Immature natural killer cell (primary cell): Measurements from ENCODE around the gene KLHL3. TPM values are rescaled to one million over a fixed set of nuclear protein-coding genes. Genes with fewer than 3 reads are reported as not detected.

Source experiments
- DNase-seq, 3 donors: peaks; one replicate each; pipeline ENCODE4 v3.0.0; 2022; ENCODE audit warnings: mixed read lengths in 1 of 3
- H3K27ac Mint-ChIP-seq, 6 donors: one replicate each; pipeline ENCODE4 v1.8.0; 2020; ENCODE audit warnings: mixed read lengths in 6 of 6, mild to moderate bottlenecking in 5 of 6, inconsistent platforms in 4 of 6, moderate library complexity in 3 of 6
- H3K27me3 Mint-ChIP-seq, 3 donors: one replicate each; pipeline ENCODE4 v1.8.0; 2020 to 2021; ENCODE audit warnings: low read depth in 3 of 3, mild to moderate bottlenecking in 3 of 3, mixed read lengths in 3 of 3, moderate library complexity in 3 of 3, inconsistent platforms in 1 of 3
- H3K36me3 Mint-ChIP-seq, 3 donors: one replicate each; pipeline ENCODE4 v1.8.0; 2020; ENCODE audit warnings: mixed read lengths in 3 of 3, inconsistent platforms in 2 of 3, mild to moderate bottlenecking in 2 of 3
- H3K4me1 Mint-ChIP-seq, 2 donors: one replicate each; pipeline ENCODE4 v1.8.0; 2020; ENCODE audit warnings: inconsistent platforms in 2 of 2, mild to moderate bottlenecking in 2 of 2, mixed read lengths in 2 of 2, moderate library complexity in 1 of 2
- H3K4me3 Mint-ChIP-seq, 5 donors: one replicate each; pipeline ENCODE4 v1.8.0; 2020; ENCODE audit warnings: mild to moderate bottlenecking in 5 of 5, mixed read lengths in 5 of 5, inconsistent platforms in 3 of 5, moderate library complexity in 3 of 5
- H3K9me3 Mint-ChIP-seq, 6 donors: one replicate each; pipeline ENCODE4 v1.8.0; 2020; ENCODE audit warnings: mild to moderate bottlenecking in 6 of 6, mixed read lengths in 6 of 6, inconsistent platforms in 4 of 6, moderate library complexity in 3 of 6
- polyA plus RNA-seq, 3 donors: library from polyadenylated mRNA; unstranded; fragments of 300-500 nt; fragmentation: Illumina TruSeq; gene quantifications; one replicate each; pipeline ENCODE4 v1.2.3, GENCODE V29; 2021

The KLHL3 gene
- polyA plus RNA-seq, 3 donors from 2014 or later, result 1.2 to 3.4 TPM; not detected in 1

DNA sequence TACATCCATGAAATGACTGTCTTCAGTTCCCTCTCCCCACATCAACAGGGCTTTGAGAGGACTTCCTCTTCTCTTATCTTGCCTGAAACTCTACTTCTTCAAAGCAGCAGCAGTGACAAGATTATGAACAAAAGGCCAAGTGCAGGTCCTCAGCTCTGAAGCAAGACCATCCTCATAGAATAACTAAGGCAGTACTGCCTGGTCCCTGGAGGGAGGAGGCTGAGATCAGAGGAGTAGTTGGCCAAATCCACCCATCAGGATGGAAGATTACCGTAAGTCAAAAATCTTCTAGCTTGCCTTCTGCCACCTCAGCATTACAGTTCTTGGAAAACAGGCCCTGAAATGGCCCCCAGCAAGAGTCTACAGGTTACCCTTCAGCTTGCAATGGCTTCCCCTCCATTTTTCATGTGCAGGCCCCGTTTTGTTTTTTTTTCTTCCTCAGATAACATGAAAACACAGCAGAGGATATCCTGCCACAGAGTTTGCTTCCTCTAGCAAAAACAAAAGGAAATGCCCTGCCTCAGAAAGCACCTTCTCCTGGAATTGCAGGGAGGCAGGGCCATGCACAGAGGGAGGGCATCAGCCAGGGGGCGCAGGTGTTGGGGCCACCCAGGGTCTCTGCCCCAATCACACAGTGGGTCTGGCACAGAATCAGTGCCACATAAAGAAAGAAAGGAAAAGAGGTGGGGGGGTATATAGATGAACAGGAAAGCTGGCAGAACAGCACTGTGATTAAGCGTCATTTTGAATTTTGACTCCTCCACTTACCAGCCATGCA is 40.0 kb downstream of the KLHL3 start:
- peaks cover 9 to 11% of the 10 kb centered on the region in 2 donors for H3K4me1 Mint-ChIP-seq
- H3K27ac Mint-ChIP-seq, result peak overlapping the region in 2 of 6 donors; percentile 30 to 79
- H3K27me3 Mint-ChIP-seq, result peaks cover 0 to 3% (median 0%) of the 10 kb centered on the region in 3 donors
- H3K4me3 Mint-ChIP-seq, result no peak overlapping the region
- H3K36me3 Mint-ChIP-seq, result peaks cover 8 to 25% (median 22%) of the 10 kb centered on the region in 3 donors
- no peaks in the 10 kb centered on the region for H3K9me3 Mint-ChIP-seq
- no peak for DNase-seq

DNA sequence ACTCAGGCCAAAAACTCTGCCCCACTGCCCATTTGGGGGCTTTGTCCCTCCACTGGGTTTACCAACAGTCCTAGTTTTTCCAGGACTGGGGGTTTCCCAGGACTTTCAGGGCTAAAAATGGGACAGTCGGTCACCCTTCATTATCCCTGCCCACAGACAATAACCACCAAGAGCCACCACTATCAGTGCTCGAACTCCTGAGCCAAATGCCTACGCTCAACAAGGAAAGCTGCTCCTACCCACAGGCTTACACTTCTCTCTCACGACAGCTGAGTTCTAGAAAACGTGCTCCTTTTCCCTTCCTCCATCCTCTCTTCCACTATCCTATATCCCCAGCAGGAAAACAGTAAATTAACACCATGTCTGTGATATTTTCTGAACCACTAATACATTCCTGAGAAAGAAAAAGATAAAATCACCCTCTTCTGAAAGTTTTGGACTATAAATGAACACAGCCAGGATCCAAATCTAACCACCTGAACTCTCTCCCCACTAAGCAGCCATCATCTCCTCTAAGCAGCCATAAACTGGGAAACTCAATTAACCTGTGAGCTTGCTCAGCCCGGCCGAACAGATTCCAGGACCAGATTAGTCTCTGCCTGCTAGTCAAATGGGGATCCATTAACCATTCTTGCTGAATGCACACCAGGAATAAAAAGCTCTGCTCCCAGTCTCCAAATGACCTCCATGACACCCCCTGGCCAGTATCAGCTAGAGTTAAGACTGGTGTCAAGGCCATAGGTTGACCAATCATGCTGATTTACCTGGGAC is 41.8 kb downstream of the KLHL3 start:
- H3K27me3 Mint-ChIP-seq, result peaks cover 0 to 3% (median 0%) of the 10 kb centered on the region in 3 donors
- H3K36me3 Mint-ChIP-seq, result peaks cover 14 to 34% (median 31%) of the 10 kb centered on the region in 3 donors
- no peak for DNase-seq
- peaks cover 9 to 11% of the 10 kb centered on the region in 2 donors for H3K4me1 Mint-ChIP-seq
- no peak overlapping the region for H3K4me3 Mint-ChIP-seq
- H3K27ac Mint-ChIP-seq, result no peak overlapping the region
- H3K9me3 Mint-ChIP-seq, result no peaks in the 10 kb centered on the region

DNA sequence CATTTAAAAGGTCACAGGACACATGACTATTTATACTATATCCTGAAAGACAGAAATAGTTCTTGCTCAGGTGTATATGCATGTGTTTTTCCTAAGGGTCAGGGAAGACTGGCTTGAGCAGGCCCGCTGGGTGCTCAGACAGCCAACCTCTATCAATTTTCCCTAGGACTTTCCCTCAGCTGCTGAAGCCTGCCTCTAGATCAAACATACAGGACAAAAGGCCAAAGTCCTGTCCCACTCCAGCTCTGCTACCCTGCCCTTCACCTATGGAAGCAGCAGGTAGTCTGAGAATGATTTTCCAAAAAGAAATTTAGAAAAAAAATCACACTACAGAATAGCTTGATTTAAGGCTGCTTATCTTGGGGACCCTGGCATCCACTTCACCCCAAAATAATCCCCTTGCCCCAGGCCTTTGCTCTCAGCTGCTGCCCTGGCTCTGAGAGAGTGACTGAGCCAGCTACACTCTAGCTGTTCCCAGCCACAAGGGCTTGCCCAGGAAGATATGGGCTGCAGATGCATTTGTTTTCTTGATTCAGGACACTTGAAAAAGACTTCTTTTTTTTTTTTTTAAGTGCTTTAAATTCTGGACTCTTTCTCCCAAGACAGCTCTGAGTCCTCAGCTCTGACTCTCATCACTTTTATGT is 42.5 kb downstream of the KLHL3 start:
- Mint-ChIP-seq H3K4me1 (peaks cover 9 to 11% of the 10 kb centered on the region in 2 donors), H3K27ac (no peak overlapping the region), H3K4me3 (no peak overlapping the region)

DNA sequence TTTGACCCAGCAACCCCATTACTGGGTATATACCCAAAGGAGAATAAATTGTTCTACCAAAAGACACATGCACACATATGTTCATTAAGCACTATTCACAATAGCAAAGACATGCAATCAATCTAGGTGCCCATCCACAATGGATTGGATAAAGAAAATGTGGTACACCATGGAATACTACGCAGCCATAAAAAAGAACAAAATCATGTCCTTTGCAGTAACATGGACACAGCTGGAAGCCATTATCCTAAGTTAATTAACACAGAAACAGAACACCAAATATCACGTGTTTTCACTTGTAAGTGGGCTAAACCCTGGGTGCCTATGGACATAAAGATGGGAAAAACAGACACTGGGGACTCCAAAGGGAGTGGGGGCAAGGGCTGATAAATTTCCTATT is 46.6 kb downstream of the KLHL3 start:
- peaks cover 0 to 2% (median 0%) of the 10 kb centered on the region in 3 donors for H3K27me3 Mint-ChIP-seq
- H3K9me3 Mint-ChIP-seq, result no peaks in the 10 kb centered on the region
- no peaks in the 10 kb centered on the region for H3K4me1 Mint-ChIP-seq

More for the DNA sequence above, 42.5 kb downstream of the KLHL3 start:
- Mint-ChIP-seq H3K36me3 (peaks cover 21 to 38% (median 33%) of the 10 kb centered on the region in 3 donors), H3K9me3 (no peaks in the 10 kb centered on the region), H3K27me3 (peaks cover 0 to 3% (median 0%) of the 10 kb centered on the region in 3 donors)
- DNase-seq, result no peak

DNA sequence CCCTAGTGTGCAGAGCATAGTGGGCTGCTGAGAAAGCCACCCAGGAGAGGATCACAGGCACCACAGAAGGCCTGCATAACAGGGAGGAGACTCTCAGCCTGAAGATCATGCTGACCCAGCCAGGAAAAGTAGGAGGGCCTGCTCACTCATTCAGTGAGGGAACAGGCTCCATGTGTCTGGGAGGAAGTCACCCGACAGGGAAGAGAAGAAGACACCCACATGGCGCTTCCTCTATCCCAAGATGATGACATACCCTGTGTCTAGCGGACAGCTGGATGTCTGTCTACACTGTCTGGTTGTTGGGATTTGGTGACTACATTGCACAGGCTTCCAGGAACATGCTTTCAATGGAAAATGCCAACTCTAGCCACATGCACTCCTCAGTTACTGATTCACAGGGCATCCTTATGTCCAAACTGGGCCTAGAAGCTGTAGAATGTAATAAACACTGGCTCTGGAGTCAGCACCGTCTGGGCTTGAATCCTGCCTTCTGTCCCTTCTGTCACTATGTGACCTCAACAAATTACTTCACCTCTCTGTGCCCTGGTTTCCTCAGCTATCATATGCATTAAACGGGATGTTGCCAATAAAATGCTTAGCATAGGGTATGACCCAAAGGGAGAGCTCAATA is 47.6 kb downstream of the KLHL3 start:
- DNase-seq, result no peak
- Mint-ChIP-seq H3K27ac (no peak overlapping the region), H3K9me3 (no peaks in the 10 kb centered on the region), H3K27me3 (peaks cover 0 to 2% (median 0%) of the 10 kb centered on the region in 3 donors), H3K36me3 (peaks cover 17 to 41% (median 28%) of the 10 kb centered on the region in 3 donors), H3K4me3 (no peak overlapping the region), H3K4me1 (no peaks in the 10 kb centered on the region)

More for the DNA sequence above, 46.6 kb downstream of the KLHL3 start:
- no peak overlapping the region for H3K4me3 Mint-ChIP-seq
- DNase-seq, result no peak
- peaks cover 17 to 33% (median 28%) of the 10 kb centered on the region in 3 donors for H3K36me3 Mint-ChIP-seq
- no peak overlapping the region for H3K27ac Mint-ChIP-seq

DNA sequence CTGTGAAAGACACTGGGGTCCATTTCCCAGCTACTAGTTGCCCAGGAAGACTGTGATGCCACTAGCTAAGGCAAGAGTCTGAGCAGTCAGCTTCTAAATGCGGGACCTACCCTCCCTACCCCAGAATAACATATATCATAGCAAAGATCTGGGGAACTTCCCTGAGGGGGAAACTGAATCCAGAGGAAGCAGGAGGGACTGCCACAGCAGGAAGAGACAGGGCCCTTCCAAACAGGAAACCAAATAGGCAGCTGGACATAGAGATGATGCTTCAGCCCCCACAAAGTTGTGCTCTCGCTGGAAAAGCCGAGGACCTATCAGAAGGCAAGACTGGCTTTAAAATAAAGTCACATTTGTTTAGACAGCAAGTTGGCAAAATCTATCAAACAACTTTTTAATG is 51.1 kb downstream of the KLHL3 start:
- DNase-seq, result no peak
- Mint-ChIP-seq H3K27me3 (no peaks in the 10 kb centered on the region), H3K9me3 (no peaks in the 10 kb centered on the region), H3K36me3 (peaks cover 11 to 24% (median 13%) of the 10 kb centered on the region in 3 donors), H3K4me3 (no peak overlapping the region), H3K4me1 (no peaks in the 10 kb centered on the region), H3K27ac (no peak overlapping the region)

GRCh38 chr5:137681191-137681590 is 54.7 kb downstream of the KLHL3 start:
- peaks cover 0 to 21% (median 14%) of the 10 kb centered on the region in 3 donors for H3K36me3 Mint-ChIP-seq
- DNase-seq, result no peak

DNA sequence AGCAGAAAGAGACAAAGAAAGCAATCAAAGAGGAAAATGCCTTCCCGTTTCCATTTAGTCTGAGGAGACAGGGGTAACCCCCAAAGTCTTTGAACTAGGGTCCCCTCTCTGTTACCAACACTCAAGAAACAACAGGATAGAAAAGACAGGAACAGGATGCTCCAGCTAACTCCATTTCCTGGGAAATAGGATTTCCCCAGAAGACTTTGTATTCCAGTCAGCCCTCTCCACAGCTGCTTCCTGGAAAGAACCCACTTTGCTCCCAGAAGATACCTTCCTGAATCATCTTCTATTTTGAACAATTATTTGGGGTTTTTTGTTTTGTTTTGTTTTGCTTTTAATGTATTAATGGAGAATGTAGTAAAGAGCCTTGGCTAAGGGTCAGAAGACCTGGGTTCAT is 56.0 kb downstream of the KLHL3 start:
- Mint-ChIP-seq H3K4me1 (no peaks in the 10 kb centered on the region), H3K27ac (no peak overlapping the region), H3K4me3 (no peak overlapping the region), H3K36me3 (peaks cover 0 to 28% (median 21%) of the 10 kb centered on the region in 3 donors), H3K9me3 (no peaks in the 10 kb centered on the region), H3K27me3 (no peaks in the 10 kb centered on the region)
- DNase-seq, result no peak

More at GRCh38 chr5:137681191-137681590, 54.7 kb downstream of the KLHL3 start:
- Mint-ChIP-seq H3K27ac (no peak overlapping the region), H3K4me3 (no peak overlapping the region), H3K4me1 (no peaks in the 10 kb centered on the region), H3K27me3 (no peaks in the 10 kb centered on the region), H3K9me3 (no peaks in the 10 kb centered on the region)

DNA sequence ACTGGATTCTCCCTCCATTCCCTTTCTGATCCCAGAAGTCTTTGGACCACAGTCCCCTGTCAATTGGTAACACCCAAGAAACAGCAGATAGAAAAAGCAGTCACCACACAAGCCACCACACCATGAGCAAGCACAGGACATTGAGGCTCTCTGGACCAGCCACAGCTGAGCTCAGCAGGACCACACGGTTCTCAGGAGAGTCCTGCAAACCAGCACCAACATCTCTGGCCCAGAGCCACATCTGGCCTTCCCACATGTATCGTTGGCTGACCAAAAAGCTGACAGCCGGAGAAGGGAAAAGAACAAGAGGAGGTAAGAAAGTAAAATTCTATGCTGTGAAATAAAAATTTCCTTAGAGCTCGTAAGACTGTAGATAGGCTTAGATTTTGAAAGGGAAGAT is 56.7 kb downstream of the KLHL3 start:
- Mint-ChIP-seq H3K36me3 (peaks cover 0 to 26% (median 21%) of the 10 kb centered on the region in 3 donors), H3K4me1 (no peaks in the 10 kb centered on the region), H3K27ac (no peak overlapping the region), H3K27me3 (no peaks in the 10 kb centered on the region), H3K9me3 (no peaks in the 10 kb centered on the region), H3K4me3 (no peak overlapping the region)
- DNase-seq, result no peak

DNA sequence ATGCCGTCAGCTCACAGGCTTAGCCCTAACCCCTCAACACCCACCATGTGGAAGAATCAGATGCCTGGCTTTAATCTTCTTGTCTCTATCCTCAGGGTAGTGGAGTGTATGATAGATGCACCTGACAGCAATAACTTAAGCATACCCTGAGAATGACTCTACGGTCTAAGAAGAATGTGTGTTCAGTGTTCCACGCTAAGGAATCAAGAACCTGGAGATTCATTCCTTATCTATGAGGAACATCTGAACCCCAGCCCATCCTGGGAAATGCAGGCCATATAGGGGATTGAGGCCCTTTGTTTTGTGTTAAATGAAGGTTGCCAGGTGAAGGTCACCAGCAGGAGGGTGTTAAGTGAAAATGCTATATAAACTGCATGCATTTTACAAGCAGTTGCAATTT is 63.0 kb downstream of the KLHL3 start:
- DNase-seq, result no peak
- H3K9me3 Mint-ChIP-seq, result no peaks in the 10 kb centered on the region
- peaks cover 0 to 26% (median 23%) of the 10 kb centered on the region in 3 donors for H3K36me3 Mint-ChIP-seq
- peak overlapping the region in 1 of 6 donors; percentile 20 for H3K27ac Mint-ChIP-seq
- H3K27me3 Mint-ChIP-seq, result peaks cover 0 to under 1% (median 0%) of the 10 kb centered on the region in 3 donors
- no peaks in the 10 kb centered on the region for H3K4me1 Mint-ChIP-seq
- no peak overlapping the region for H3K4me3 Mint-ChIP-seq

GRCh38 chr5:137672001-137672400 is 63.9 kb downstream of the KLHL3 start:
- DNase-seq, result no peak
- H3K27me3 Mint-ChIP-seq, result peaks cover 0 to 3% (median 0%) of the 10 kb centered on the region in 3 donors
- H3K4me1 Mint-ChIP-seq, result peaks cover 0 to 5% of the 10 kb centered on the region in 2 donors
- no peak overlapping the region for H3K4me3 Mint-ChIP-seq
- H3K27ac Mint-ChIP-seq, result no peak overlapping the region
- H3K9me3 Mint-ChIP-seq, result no peaks in the 10 kb centered on the region
- H3K36me3 Mint-ChIP-seq, result peaks cover 0 to 26% (median 22%) of the 10 kb centered on the region in 3 donors

- peaks cover 0 to 13% (median 8%) of the 10 kb centered on the region in 3 donors for H3K36me3 Mint-ChIP-seq
- DNase-seq, result no peak
These were observed 66.1 kb downstream of the KLHL3 start for GRCh38 chr5:137669811-137670210.

DNA sequence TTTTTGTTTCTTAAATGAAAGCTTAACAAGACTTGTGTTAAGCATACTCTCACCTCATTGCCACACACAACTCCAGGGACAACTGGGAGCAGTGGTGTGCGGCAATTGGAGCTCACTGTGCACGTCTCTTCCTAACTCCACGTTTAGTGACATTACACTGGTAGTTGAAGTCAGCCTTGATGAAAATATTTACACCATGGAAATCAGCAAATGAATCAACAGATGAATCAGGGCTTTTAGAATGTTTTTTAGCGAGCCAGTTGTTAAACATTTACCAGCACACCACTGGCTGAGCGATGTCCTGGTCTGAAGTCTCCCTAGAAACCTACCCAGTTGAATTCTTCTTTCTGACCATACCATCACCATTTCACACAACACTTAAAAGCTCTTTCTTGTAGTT is 67.3 kb downstream of the KLHL3 start:
- Mint-ChIP-seq H3K27me3 (peaks cover 0 to 3% (median 0%) of the 10 kb centered on the region in 3 donors), H3K4me1 (peaks cover 12 to 24% of the 10 kb centered on the region in 2 donors), H3K27ac (no peak overlapping the region), H3K36me3 (peaks cover 0 to 10% (median 8%) of the 10 kb centered on the region in 3 donors), H3K9me3 (no peaks in the 10 kb centered on the region), H3K4me3 (no peak overlapping the region)
- DNase-seq, result no peak

More at GRCh38 chr5:137669811-137670210, 66.1 kb downstream of the KLHL3 start:
- H3K4me1 Mint-ChIP-seq, result peaks cover 12 to 24% of the 10 kb centered on the region in 2 donors
- H3K9me3 Mint-ChIP-seq, result no peaks in the 10 kb centered on the region
- H3K27ac Mint-ChIP-seq, result no peak overlapping the region
- H3K4me3 Mint-ChIP-seq, result no peak overlapping the region
- H3K27me3 Mint-ChIP-seq, result peaks cover 0 to 3% (median 0%) of the 10 kb centered on the region in 3 donors
